Keratinocyte (primary cell): ENCODE data around the gene ARID5B. TPM values are rescaled to one million over a fixed set of nuclear protein-coding genes. Genes with fewer than 3 reads are reported as not detected.

Experiments used
- DNase-seq: peaks from one replicate; pipeline ENCODE4 v3.0.0-alpha.2; 2011; ENCODE audit warnings: low read depth, missing footprints, low spot score
- FAIRE-seq: peaks from 2 replicates; lab custom pipeline; 2011; peaks lifted over from hg19 to GRCh38; lab: Jason Lieb, UNC
- H2AFZ ChIP-seq: 2 replicates; pipeline ENCODE4 v1.6.0; 2012; ENCODE audit warnings: low read length, control low read depth, inconsistent platforms; ENCODE audit not compliant: control insufficient read depth
- H3K27ac ChIP-seq: 2 replicates; pipeline ENCODE4 v1.5.1; 2011; ENCODE audit warnings: low read length; ENCODE audit not compliant: control insufficient read depth, insufficient read depth
- H3K27me3 ChIP-seq: 3 replicates; pipeline ENCODE4 v1.6.0; 2011; ENCODE audit warnings: low read length; ENCODE audit not compliant: control insufficient read depth, insufficient read depth; ENCODE audit errors: extremely low read depth
- H3K36me3 ChIP-seq, 2 experiments: 2 replicates in 1 of 2; 3 replicates in 1 of 2; pipeline ENCODE4 v1.5.1; 2011; ENCODE audit warnings: low read length in 2 of 2, mild to moderate bottlenecking in 1 of 2; ENCODE audit not compliant: control insufficient read depth in 2 of 2, insufficient read depth in 2 of 2; ENCODE audit errors: extremely low read depth in 1 of 2
- H3K4me1 ChIP-seq: 3 replicates; pipeline ENCODE4 v1.5.1; 2011; ENCODE audit warnings: low read length; ENCODE audit not compliant: control insufficient read depth, insufficient read depth; ENCODE audit errors: extremely low read depth
- H3K4me2 ChIP-seq: 3 replicates; pipeline ENCODE4 v1.6.0; 2011; ENCODE audit warnings: low read depth, low read length; ENCODE audit not compliant: control insufficient read depth, insufficient read depth; ENCODE audit errors: extremely low read depth
- H3K4me3 ChIP-seq, 3 experiments: fragments of 200-600 bp in 1 of 3; sonication (generic) in 1 of 3; 2 replicates in 2 of 3; 3 replicates in 1 of 3; pipeline ENCODE4 v1.5.1; 2011 to 2016; ENCODE audit warnings: low read length in 3 of 3, mild to moderate bottlenecking in 3 of 3, control low read depth in 2 of 3, inconsistent platforms in 1 of 3, low read depth in 1 of 3, mixed read lengths in 1 of 3, mixed run types in 1 of 3, moderate library complexity in 1 of 3; ENCODE audit not compliant: control insufficient read depth in 2 of 3, insufficient read depth in 2 of 3; ENCODE audit errors: extremely low read depth in 1 of 3
- H3K79me2 ChIP-seq: 2 replicates; pipeline ENCODE4 v1.6.0; 2012; ENCODE audit warnings: low read length; ENCODE audit not compliant: control insufficient read depth, insufficient read depth
- H3K9ac ChIP-seq: 3 replicates; pipeline ENCODE4 v1.6.0; 2011; ENCODE audit warnings: low read length; ENCODE audit not compliant: control insufficient read depth, insufficient read depth; ENCODE audit errors: extremely low read depth
- H3K9me1 ChIP-seq: 3 replicates; pipeline ENCODE4 v1.6.0; 2011; ENCODE audit warnings: low read length; ENCODE audit not compliant: control insufficient read depth, insufficient read depth; ENCODE audit errors: extremely low read depth
- H3K9me3 ChIP-seq: 2 replicates; pipeline ENCODE4 v1.5.1; 2012; ENCODE audit warnings: low read depth, low read length; ENCODE audit not compliant: control insufficient read depth
- H4K20me1 ChIP-seq: 3 replicates; pipeline ENCODE4 v1.6.0; 2011; ENCODE audit warnings: low read length; ENCODE audit not compliant: control insufficient read depth, insufficient read depth; ENCODE audit errors: extremely low read depth
- CTCF ChIP-seq, 3 experiments: IDR thresholded peaks in 1 of 3; conservative IDR thresholded peaks in 1 of 3; optimal IDR thresholded peaks in 1 of 3; 2 replicates in 2 of 3; 3 replicates in 1 of 3; pipeline versions ENCODE3 to v1.5.1; 2011; ENCODE audit warnings: low read length in 3 of 3, mild to moderate bottlenecking in 3 of 3, moderate library complexity in 2 of 3, control low read depth in 1 of 3, inconsistent platforms in 1 of 3; ENCODE audit not compliant: insufficient read depth in 2 of 3; ENCODE audit errors: extremely low read depth in 1 of 3
- EZH2 ChIP-seq: IDR thresholded peaks from one replicate; pipeline ENCODE4 v1.6.1; 2012; ENCODE audit warnings: inconsistent platforms, mild to moderate bottlenecking, low read length, moderate library complexity
- dilution Hi-C: fragments of 300-500 bp; cut with MboI; formaldehyde crosslinking; loops from one replicate; pipeline ENCODE4 v1.7.0; 2020; ENCODE audit warnings: low sequenced_read_pairs; ENCODE audit not compliant: extremely low pct_ligation_motif_present
- polyA plus RNA-seq, 5 experiments: library from polyadenylated mRNA; depleted of rRNA in 3 of 5; stranded (reverse) in 3 of 5; stranded (forward) in 1 of 5; unstranded in 1 of 5; fragments of >200 nt; gene quantifications; 1 replicate in 1 of 5; 2 replicates in 3 of 5; 3 replicates in 1 of 5; pipeline versions ENCODE4 v1.2.1 to v1.2.3, GENCODE V29; 2011 to 2012; ENCODE audit warnings: missing spikeins in 2 of 5, low read depth in 1 of 5, low replicate concordance in 1 of 5

The ARID5B gene
- polyA plus RNA-seq, 1 donor (not counting 4 experiments of a cell fraction or from before 2014, with no cell fraction given) = 7.0 TPM

GRCh38 chr10:61904733-61905725, 3.5 kb downstream of the ARID5B start:
- FAIRE-seq (peak; percentile 81), DNase-seq (peak; percentile 63)
- Histone ChIP-seq H3K9me1 (no peaks in the 10 kb centered on the region), H4K20me1 (no peaks in the 10 kb centered on the region), H2AFZ (no peak overlapping the region), H3K9ac (peak overlapping the region; percentile 96), H3K9me3 (no peaks in the 10 kb centered on the region), H3K36me3 (no peaks in the 10 kb centered on the region), H3K4me1 (peaks cover 6% of the 10 kb centered on the region), H3K4me2 (peak overlapping the region; percentile 89), H3K27me3 (no peaks in the 10 kb centered on the region), H3K27ac (peak overlapping the region; percentile 99), H3K79me2 (peaks cover 44% of the 10 kb centered on the region), H3K4me3 (peak overlapping the region in 2 of 3 experiments; percentile 67 to 89)
- dilution Hi-C loops = no loop called here
- TF ChIP-seq CTCF (optimal IDR thresholded peaks at IDR 0.05 in 1 of 3, IDR thresholded peaks at IDR 0.05 in 1 of 3, conservative IDR thresholded peaks at IDR 0.05 in 1 of 3; ENCODE audit: extremely low read depth in 1 of 3, insufficient read depth in 2 of 3, low read length in 3 of 3) = peak in 2 of 3 experiments; percentile 26 to 46
- no peak for TF ChIP-seq EZH2

GRCh38 chr10:61905837-61906561, 4.5 kb downstream of the ARID5B start:
- dilution Hi-C loops = no loop called here
- Histone ChIP-seq H3K27me3 (no peaks in the 10 kb centered on the region), H3K4me2 (no peak overlapping the region), H3K9ac (no peak overlapping the region), H3K79me2 (peaks cover 53% of the 10 kb centered on the region), H3K4me3 (no peak overlapping the region), H3K36me3 (no peaks in the 10 kb centered on the region), H3K4me1 (peaks cover 6% of the 10 kb centered on the region), H4K20me1 (no peaks in the 10 kb centered on the region), H2AFZ (no peak overlapping the region), H3K9me3 (no peaks in the 10 kb centered on the region), H3K27ac (no peak overlapping the region), H3K9me1 (no peaks in the 10 kb centered on the region)
- TF ChIP-seq CTCF (optimal IDR thresholded peaks at IDR 0.05 in 1 of 3, IDR thresholded peaks at IDR 0.05 in 1 of 3, conservative IDR thresholded peaks at IDR 0.05 in 1 of 3; ENCODE audit: extremely low read depth in 1 of 3, insufficient read depth in 2 of 3, low read length in 3 of 3) = no peak
- no peak for TF ChIP-seq EZH2
- FAIRE-seq (no peak), DNase-seq (no peak)
